ENCODE results near the gene AURKA. TPM values are rescaled to one million over a fixed set of nuclear protein-coding genes. Genes with fewer than 3 reads are reported as not detected.
A peak's percentile ranks its signal among the peaks of the same experiment; 100 is the strongest.

The AURKA gene
- total and polyA plus RNA-seq, 2 donors (not counting 1 experiment from before 2014, with no cell fraction given), result 27.7 to 32.7 TPM

DNA sequence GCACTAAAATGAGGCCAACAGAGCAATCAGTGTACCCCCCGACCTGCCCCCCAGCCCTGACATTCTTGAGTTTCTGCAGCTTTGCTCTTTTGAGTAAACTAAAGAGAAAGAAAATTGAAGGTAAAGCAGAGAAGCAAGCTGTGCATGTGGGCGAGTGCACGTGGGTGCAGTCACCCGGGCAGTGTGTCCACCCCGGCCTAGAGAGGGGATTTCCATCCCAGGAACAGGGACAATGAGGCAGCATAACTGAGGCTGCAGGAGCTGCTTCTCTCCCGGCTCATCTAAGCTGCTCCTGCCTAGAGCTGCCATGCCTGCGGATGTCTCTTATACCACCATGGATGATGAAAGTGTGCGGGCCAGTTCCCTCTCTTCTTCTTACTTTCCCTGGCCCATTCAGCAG is 36.9 kb upstream of the AURKA start:
- no peaks in the 10 kb centered on the region for H3K27me3 ChIP-seq (ENCODE audit: control insufficient read depth, insufficient read depth, low read length)
- peak overlapping the region; percentile 59 for H3K4me2 ChIP-seq (ENCODE audit: extremely low read depth, insufficient read depth, low read length)
- no peak overlapping the region for H2AFZ ChIP-seq (ENCODE audit: low read length)
- TF ChIP-seq, protein P1, sequence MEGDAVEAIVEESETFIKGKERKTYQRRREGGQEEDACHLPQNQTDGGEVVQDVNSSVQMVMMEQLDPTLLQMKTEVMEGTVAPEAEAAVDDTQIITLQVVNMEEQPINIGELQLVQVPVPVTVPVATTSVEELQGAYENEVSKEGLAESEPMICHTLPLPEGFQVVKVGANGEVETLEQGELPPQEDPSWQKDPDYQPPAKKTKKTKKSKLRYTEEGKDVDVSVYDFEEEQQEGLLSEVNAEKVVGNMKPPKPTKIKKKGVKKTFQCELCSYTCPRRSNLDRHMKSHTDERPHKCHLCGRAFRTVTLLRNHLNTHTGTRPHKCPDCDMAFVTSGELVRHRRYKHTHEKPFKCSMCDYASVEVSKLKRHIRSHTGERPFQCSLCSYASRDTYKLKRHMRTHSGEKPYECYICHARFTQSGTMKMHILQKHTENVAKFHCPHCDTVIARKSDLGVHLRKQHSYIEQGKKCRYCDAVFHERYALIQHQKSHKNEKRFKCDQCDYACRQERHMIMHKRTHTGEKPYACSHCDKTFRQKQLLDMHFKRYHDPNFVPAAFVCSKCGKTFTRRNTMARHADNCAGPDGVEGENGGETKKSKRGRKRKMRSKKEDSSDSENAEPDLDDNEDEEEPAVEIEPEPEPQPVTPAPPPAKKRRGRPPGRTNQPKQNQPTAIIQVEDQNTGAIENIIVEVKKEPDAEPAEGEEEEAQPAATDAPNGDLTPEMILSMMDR (conservative IDR thresholded peaks at IDR 0.05 in 1 of 2, IDR thresholded peaks at IDR 0.05 in 1 of 2; ENCODE audit: low read depth in 1 of 2, low read length in 2 of 2), result no peak
- no peak for TF ChIP-seq EZH2 (IDR thresholded peaks at IDR 0.05; ENCODE audit: low read length, missing control alignments)
- no peaks in the 10 kb centered on the region for H3K9me3 ChIP-seq (ENCODE audit: control insufficient read depth, insufficient read depth, low read depth, low read length)
- peaks cover 41% of the 10 kb centered on the region for H3K79me2 ChIP-seq (ENCODE audit: control insufficient read depth, insufficient read depth, low read length)
- no peak for DNase-seq (ENCODE audit: low read depth in 2 of 2)
- peak overlapping the region; percentile 98 for H3K27ac ChIP-seq (ENCODE audit: insufficient read depth, low read length)
- peaks cover 50% of the 10 kb centered on the region for H3K4me1 ChIP-seq (ENCODE audit: control insufficient read depth, extremely low read depth, insufficient read depth, low read length)
- H4K20me1 ChIP-seq (ENCODE audit: control insufficient read depth, extremely low read depth, insufficient read depth, low read length), result no peaks in the 10 kb centered on the region
- H3K9ac ChIP-seq (ENCODE audit: insufficient read depth, low read length), result peak overlapping the region; percentile 55
- no peak overlapping the region for H3K4me3 ChIP-seq (replicated peaks in 1 of 4; ENCODE audit: control extremely low read depth in 1 of 4, insufficient read depth in 1 of 4, low read depth in 3 of 4, low read length in 4 of 4)
- H3K36me3 ChIP-seq (ENCODE audit: control insufficient read depth, insufficient read depth, low read length), result peaks cover 8% of the 10 kb centered on the region

DNA sequence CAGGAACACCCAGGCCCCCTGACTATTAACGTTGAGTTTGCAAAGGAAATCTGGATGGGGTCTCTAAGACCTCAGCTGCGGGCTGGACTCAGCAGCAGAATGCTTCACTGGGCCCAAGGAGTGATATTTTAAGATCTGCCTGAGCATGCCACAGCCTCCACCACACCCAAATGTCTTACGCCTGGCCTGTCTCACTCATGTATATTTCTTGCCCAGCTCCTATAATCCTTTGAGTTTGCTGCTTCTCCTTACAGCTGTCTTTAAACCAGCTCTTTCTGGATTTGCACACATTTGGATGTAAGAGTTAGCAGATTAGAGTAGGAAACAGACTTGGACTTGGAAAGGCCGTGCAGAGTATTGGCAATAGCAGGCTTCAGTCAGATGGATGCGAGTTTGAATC is 36.4 kb upstream of the AURKA start:
- peaks cover 47% of the 10 kb centered on the region for H3K4me1 ChIP-seq (ENCODE audit: control insufficient read depth, extremely low read depth, insufficient read depth, low read length)
- peak overlapping the region; percentile 59 for H3K4me2 ChIP-seq (ENCODE audit: extremely low read depth, insufficient read depth, low read length)
- no peak overlapping the region for H3K4me3 ChIP-seq (replicated peaks in 1 of 4; ENCODE audit: control extremely low read depth in 1 of 4, insufficient read depth in 1 of 4, low read depth in 3 of 4, low read length in 4 of 4)
- peaks cover 8% of the 10 kb centered on the region for H3K36me3 ChIP-seq (ENCODE audit: control insufficient read depth, insufficient read depth, low read length)
- H3K27me3 ChIP-seq (ENCODE audit: control insufficient read depth, insufficient read depth, low read length), result no peaks in the 10 kb centered on the region
- H2AFZ ChIP-seq (ENCODE audit: low read length), result no peak overlapping the region
- no peaks in the 10 kb centered on the region for H4K20me1 ChIP-seq (ENCODE audit: control insufficient read depth, extremely low read depth, insufficient read depth, low read length)
- TF ChIP-seq EZH2 (IDR thresholded peaks at IDR 0.05; ENCODE audit: low read length, missing control alignments), result no peak
- TF ChIP-seq, protein P1 (conservative IDR thresholded peaks at IDR 0.05 in 1 of 2, IDR thresholded peaks at IDR 0.05 in 1 of 2; ENCODE audit: low read depth in 1 of 2, low read length in 2 of 2), result no peak
- peak overlapping the region; percentile 98 for H3K27ac ChIP-seq (ENCODE audit: insufficient read depth, low read length)
- no peaks in the 10 kb centered on the region for H3K9me3 ChIP-seq (ENCODE audit: control insufficient read depth, insufficient read depth, low read depth, low read length)
- H3K79me2 ChIP-seq (ENCODE audit: control insufficient read depth, insufficient read depth, low read length), result peaks cover 43% of the 10 kb centered on the region
- no peak for DNase-seq (ENCODE audit: low read depth in 2 of 2)
- H3K9ac ChIP-seq (ENCODE audit: insufficient read depth, low read length), result peak overlapping the region; percentile 55

DNA sequence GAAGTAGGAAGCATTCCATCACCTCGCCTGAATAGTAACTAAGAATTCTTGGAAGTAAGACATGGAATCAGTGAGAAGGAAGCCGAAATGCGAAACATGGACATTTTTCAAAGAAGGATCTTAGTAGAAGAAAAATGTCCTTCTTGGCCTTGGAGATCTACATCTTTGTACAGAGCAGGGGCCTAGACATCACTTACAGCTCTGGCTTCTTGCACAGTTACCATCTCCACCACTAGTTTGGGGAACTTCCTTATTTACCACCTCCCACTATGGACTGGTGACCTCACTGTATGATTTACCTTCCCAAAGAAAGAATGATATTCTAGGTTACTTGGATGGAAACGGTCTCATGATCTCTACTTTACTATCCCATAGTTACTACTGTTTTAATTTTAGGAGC is 35.8 kb upstream of the AURKA start:
- Histone ChIP-seq H4K20me1 (ENCODE audit: control insufficient read depth, extremely low read depth, insufficient read depth, low read length) (no peaks in the 10 kb centered on the region), H3K27ac (ENCODE audit: insufficient read depth, low read length) (peak overlapping the region; percentile 98), H3K79me2 (ENCODE audit: control insufficient read depth, insufficient read depth, low read length) (peaks cover 41% of the 10 kb centered on the region), H2AFZ (ENCODE audit: low read length) (no peak overlapping the region), H3K4me1 (ENCODE audit: control insufficient read depth, extremely low read depth, insufficient read depth, low read length) (peaks cover 46% of the 10 kb centered on the region), H3K4me3 (replicated peaks in 1 of 4; ENCODE audit: control extremely low read depth in 1 of 4, insufficient read depth in 1 of 4, low read depth in 3 of 4, low read length in 4 of 4) (no peak overlapping the region), H3K36me3 (ENCODE audit: control insufficient read depth, insufficient read depth, low read length) (peaks cover 7% of the 10 kb centered on the region), H3K27me3 (ENCODE audit: control insufficient read depth, insufficient read depth, low read length) (no peaks in the 10 kb centered on the region), H3K9me3 (ENCODE audit: control insufficient read depth, insufficient read depth, low read depth, low read length) (no peaks in the 10 kb centered on the region), H3K4me2 (ENCODE audit: extremely low read depth, insufficient read depth, low read length) (no peak overlapping the region), H3K9ac (ENCODE audit: insufficient read depth, low read length) (no peak overlapping the region)
- TF ChIP-seq EZH2 (IDR thresholded peaks at IDR 0.05; ENCODE audit: low read length, missing control alignments), result no peak
- TF ChIP-seq, protein P1 (conservative IDR thresholded peaks at IDR 0.05 in 1 of 2, IDR thresholded peaks at IDR 0.05 in 1 of 2; ENCODE audit: low read depth in 1 of 2, low read length in 2 of 2), result no peak
- no peak for DNase-seq (ENCODE audit: low read depth in 2 of 2)

Data from fibroblast of lung (primary cell).